HG03575 (cell line): Measurements from ENCODE around the gene TRPM2.
"Not testable (repeated sequence)": the region's sequence is repeated elsewhere in the genome, so short reads cannot be mapped to it uniquely, and the experiment has no call there.

Source experiments
- ATAC-seq: cut with Tn5 transposase; IDR thresholded peaks from one replicate; pipeline ENCODE4 v1.9.1; 2021; ENCODE audit not compliant: unreplicated experiment, insufficient number of reproducible peaks, low FRiP score; ENCODE audit errors: extremely low read depth

TRPM2 gene

GRCh38 chr21:44402323-44403105, 49.1 kb downstream of the TRPM2 start:
- no peak for ATAC-seq

GRCh38 chr21:44403106-44404020, 49.9 kb downstream of the TRPM2 start:
- no peak for ATAC-seq

- not testable (repeated sequence) for ATAC-seq
These were observed 51.1 kb downstream of the TRPM2 start for GRCh38 chr21:44404482-44404881.

- ATAC-seq = no peak
These were observed 51.9 kb downstream of the TRPM2 start for GRCh38 chr21:44405091-44405947.

GRCh38 chr21:44405948-44406872, 52.8 kb downstream of the TRPM2 start:
- no peak for ATAC-seq

GRCh38 chr21:44406953-44407352, 53.5 kb downstream of the TRPM2 start:
- no peak for ATAC-seq

GRCh38 chr21:44407493-44407892, 54.1 kb downstream of the TRPM2 start:
- ATAC-seq = no peak

- ATAC-seq = no peak
These were observed 54.8 kb downstream of the TRPM2 start for GRCh38 chr21:44408226-44408625.

GRCh38 chr21:44413566-44414290, 60.3 kb downstream of the TRPM2 start:
- no peak for ATAC-seq

GRCh38 chr21:44414291-44415072, 61.1 kb downstream of the TRPM2 start:
- ATAC-seq = no peak

- no peak for ATAC-seq
These were observed 61.9 kb downstream of the TRPM2 start for GRCh38 chr21:44415073-44416025.

GRCh38 chr21:44416193-44416592, 62.8 kb downstream of the TRPM2 start:
- ATAC-seq = no peak

- not testable (repeated sequence) for ATAC-seq
These were observed 64.2 kb downstream of the TRPM2 start for GRCh38 chr21:44417621-44418107.

- ATAC-seq = no peak
These were observed 64.9 kb downstream of the TRPM2 start for GRCh38 chr21:44418108-44418875.

- ATAC-seq = no peak
These were observed 65.4 kb downstream of the TRPM2 start for GRCh38 chr21:44418876-44419230.
